Gastroesophageal sphincter (tissue), 3 donors: ENCODE results near the gene INTS7.

ENCODE experiments used
- CTCF ChIP-seq, 4 experiments: fragments of 200-600 bp in 2 of 4; fragments of 450-650 bp in 2 of 4; sonication (generic) in 1 of 4; IDR thresholded peaks; one replicate each; pipeline ENCODE4 v1.5.1; 2017 to 2019; ENCODE audit warnings: antibody characterized with exemption in 4 of 4, mild to moderate bottlenecking in 2 of 4, moderate library complexity in 2 of 4
- EP300 ChIP-seq: sonication (generic); formaldehyde crosslinking; IDR thresholded peaks from one replicate; pipeline ENCODE4 v1.6.1; 2017; ENCODE audit warnings: antibody characterized with exemption, mild to moderate bottlenecking
- POLR2A ChIP-seq, 2 donors: fragments of 450-650 bp; IDR thresholded peaks; one replicate each; pipeline ENCODE4 v1.6.1; 2017; ENCODE audit warnings: antibody characterized with exemption in 2 of 2, mild to moderate bottlenecking in 2 of 2, moderate library complexity in 1 of 2
- POLR2AphosphoS5 ChIP-seq: sonication (generic); formaldehyde crosslinking; IDR thresholded peaks from one replicate; pipeline ENCODE4 v1.6.1; 2017; ENCODE audit warnings: antibody characterized with exemption

GRCh38 chr1:211928290-211928801 lies 107.0 kb downstream of the INTS7 start:
- no peak for TF ChIP-seq CTCF (IDR thresholded peaks at IDR 0.05)
- no peak for TF ChIP-seq POLR2AphosphoS5
- no peak for TF ChIP-seq POLR2A (IDR thresholded peaks at IDR 0.05)
- TF ChIP-seq EP300: no peak
